ENCODE measurements around the gene FAM107B. TPM values are rescaled to one million over a fixed set of nuclear protein-coding genes. Genes with fewer than 3 reads are reported as not detected.

Gene FAM107B
- total RNA-seq, 2 experiments from 2014 or later, result 105 to 129 TPM

DNA sequence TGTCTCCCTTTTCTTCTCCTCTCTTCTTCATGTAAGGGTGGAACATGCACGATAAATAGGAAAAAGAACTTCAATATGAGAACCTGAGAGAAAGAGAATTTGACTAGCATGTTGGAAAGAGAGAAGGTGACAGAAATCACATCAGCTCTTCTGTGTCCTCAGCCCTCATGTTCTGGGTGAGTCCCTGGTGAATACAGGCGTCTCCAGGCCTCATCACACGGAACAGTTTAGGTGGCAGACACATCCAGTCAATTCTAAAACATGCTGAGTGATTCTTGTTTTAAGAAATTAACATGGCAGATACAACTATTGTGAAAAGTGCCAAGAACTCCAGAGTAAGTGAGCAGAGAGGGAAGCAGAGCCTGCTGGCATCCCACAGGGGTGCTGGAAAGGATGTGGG is 96.1 kb downstream of the FAM107B start:
- intact Hi-C loops (cut with micrococcal nuclease), result no loop called here
- no peaks in the 10 kb centered on the region for H3K4me1 Mint-ChIP-seq (ENCODE audit: low read depth)
- H3K9me3 Mint-ChIP-seq, result no peaks in the 10 kb centered on the region

DNA sequence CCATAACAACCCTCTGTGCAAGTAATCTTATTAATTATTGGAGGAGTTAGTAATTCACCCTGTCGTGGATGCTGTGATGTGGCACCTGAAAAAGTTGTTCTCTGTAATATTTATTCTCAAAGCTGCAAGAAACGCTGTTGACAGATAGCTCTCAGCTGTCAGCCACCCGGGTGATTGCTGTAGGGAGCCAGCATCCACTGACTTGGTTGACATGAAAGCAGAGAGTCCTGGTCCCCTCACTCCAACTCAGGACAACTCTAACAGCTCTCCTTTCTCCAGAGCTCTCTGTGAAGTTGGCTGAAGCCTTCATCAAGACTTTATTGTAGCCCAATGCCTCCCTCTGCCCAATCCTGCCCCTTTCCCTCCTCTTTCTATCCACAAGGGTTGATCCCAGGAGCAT is 98.0 kb downstream of the FAM107B start:
- Mint-ChIP-seq H3K27ac (no peak overlapping the region), H3K4me1 (ENCODE audit: low read depth) (no peaks in the 10 kb centered on the region), H3K4me3 (no peak overlapping the region), H3K36me3 (ENCODE audit: low read depth) (no peaks in the 10 kb centered on the region), H3K9me3 (no peaks in the 10 kb centered on the region), H3K27me3 (ENCODE audit: low read depth) (no peaks in the 10 kb centered on the region)
- intact Hi-C loops (cut with micrococcal nuclease), result no loop called here
- CTCF ChIA-PET, result interaction anchor here (0.8 kb wide), 1 partner anchor 12 kb away, joined by 3 read pairs; no protein-coding TSS in a partner anchor
- DNase-seq, result no peak

More for the DNA sequence above, 96.1 kb downstream of the FAM107B start:
- H3K4me3 Mint-ChIP-seq, result no peak overlapping the region
- DNase-seq, result no peak
- H3K27me3 Mint-ChIP-seq (ENCODE audit: low read depth), result no peaks in the 10 kb centered on the region
- H3K27ac Mint-ChIP-seq, result no peak overlapping the region
- CTCF ChIA-PET, result no interaction called here
- no peaks in the 10 kb centered on the region for H3K36me3 Mint-ChIP-seq (ENCODE audit: low read depth)

DNA sequence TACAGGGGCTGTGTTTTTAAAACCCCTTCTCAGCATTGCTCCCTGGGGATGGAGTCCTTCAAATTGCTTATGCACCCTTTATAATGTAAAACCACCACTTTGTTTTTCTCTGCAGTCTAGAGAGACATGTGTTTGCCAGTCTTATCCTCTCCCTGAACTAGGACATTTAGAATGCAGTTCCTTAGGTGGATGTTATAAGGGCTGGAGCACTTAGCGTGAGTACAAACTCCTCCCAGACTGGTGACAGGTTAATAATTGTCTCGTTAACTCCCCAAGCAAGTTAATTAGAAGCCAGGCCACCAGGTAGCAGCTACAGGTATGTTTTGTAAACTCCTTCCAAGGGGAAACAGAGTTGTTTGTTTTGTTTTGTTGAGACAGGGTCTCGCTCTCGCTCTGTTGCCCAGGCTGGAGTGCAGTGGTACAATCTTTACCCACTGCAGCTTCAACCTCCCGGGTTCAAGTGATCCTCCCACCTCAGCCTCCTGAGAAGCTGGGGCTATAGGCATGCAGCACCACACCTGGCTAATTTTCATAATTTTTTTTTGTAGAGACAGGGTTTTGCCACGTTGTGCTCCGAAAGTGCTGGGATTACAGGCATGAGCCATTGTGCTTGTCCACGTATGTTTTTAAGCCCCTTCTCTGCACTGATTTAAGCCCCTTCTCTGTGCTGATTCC is 100.2 kb downstream of the FAM107B start:
- Mint-ChIP-seq H3K4me3 (no peak overlapping the region), H3K27ac (no peak overlapping the region), H3K9me3 (no peaks in the 10 kb centered on the region), H3K36me3 (ENCODE audit: low read depth) (no peaks in the 10 kb centered on the region), H3K4me1 (ENCODE audit: low read depth) (no peaks in the 10 kb centered on the region), H3K27me3 (ENCODE audit: low read depth) (no peaks in the 10 kb centered on the region)
- intact Hi-C loops (cut with micrococcal nuclease), result no loop called here
- no peak for DNase-seq
- CTCF ChIA-PET, result no interaction called here

DNA sequence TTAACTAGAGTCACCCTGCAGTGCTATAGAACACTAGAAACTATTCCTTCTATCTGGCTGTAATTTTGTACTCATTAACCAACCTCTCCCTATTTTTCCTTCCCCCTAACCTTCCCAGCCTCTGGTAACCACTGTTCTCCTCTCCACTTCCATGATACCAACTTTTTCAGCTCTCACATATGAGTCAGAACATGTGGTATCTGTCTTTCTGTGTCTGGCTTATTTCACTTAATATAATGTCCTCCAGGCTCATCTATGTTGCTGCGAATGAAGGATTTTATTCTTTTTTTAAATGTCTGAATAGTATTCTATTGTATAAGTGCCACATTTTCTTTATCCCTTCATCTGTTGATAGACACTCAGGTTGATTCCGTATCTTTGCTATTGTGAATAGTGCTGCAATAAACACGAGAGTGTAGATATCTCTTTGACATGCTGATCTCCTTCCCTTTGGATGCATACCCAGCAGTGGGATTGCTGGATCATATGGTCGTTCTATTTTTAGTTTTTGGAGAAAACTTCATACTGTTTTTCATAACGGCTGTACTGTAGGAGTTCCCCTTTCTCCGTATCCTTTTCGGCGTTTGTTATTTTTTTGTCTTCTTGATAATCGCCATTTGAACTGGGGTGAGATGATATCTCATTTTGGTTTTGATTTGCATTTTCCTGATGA is 101.4 kb downstream of the FAM107B start:
- Mint-ChIP-seq H3K9me3 (no peaks in the 10 kb centered on the region), H3K4me1 (ENCODE audit: low read depth) (peaks cover 2% of the 10 kb centered on the region), H3K4me3 (no peak overlapping the region), H3K36me3 (ENCODE audit: low read depth) (no peaks in the 10 kb centered on the region), H3K27me3 (ENCODE audit: low read depth) (no peaks in the 10 kb centered on the region), H3K27ac (no peak overlapping the region)
- no peak for DNase-seq
- intact Hi-C loops (cut with micrococcal nuclease), result no loop called here
- CTCF ChIA-PET, result no interaction called here

DNA sequence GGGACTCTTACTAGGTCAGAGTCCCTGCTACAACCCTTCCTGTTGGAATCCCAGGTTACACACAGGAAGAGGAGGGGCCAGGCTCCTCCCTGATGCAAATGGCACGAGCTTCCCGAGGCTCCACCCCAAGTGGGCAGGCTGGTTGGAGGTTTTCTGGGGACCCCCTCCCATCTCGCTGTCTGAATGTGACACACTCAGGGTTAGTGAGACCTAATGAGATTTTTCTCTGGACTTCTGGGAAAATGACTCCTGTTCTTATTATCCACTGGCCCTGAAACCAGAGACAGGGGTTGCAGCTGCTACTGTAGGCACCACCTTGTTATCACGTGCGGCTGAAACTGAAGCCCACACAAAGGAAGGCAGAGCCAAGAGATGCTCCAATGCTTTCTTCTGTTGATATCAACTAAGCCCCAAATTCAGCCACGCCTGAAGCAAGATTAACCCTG is 103.3 kb downstream of the FAM107B start:
- CTCF ChIA-PET, result interaction anchor here (0.6 to 0.7 kb wide), 2 partner anchors 144 to 406 kb away, joined by 4 to 5 read pairs; no protein-coding TSS in a partner anchor
- DNase-seq, result no peak
- H3K27me3 Mint-ChIP-seq (ENCODE audit: low read depth), result no peaks in the 10 kb centered on the region
- H3K27ac Mint-ChIP-seq, result no peak overlapping the region
- peaks cover 4% of the 10 kb centered on the region for H3K9me3 Mint-ChIP-seq
- intact Hi-C loops (cut with micrococcal nuclease), result no loop called here
- H3K4me3 Mint-ChIP-seq, result no peak overlapping the region
- H3K4me1 Mint-ChIP-seq (ENCODE audit: low read depth), result peaks cover 7% of the 10 kb centered on the region
- H3K36me3 Mint-ChIP-seq (ENCODE audit: low read depth), result peaks cover 2% of the 10 kb centered on the region

DNA sequence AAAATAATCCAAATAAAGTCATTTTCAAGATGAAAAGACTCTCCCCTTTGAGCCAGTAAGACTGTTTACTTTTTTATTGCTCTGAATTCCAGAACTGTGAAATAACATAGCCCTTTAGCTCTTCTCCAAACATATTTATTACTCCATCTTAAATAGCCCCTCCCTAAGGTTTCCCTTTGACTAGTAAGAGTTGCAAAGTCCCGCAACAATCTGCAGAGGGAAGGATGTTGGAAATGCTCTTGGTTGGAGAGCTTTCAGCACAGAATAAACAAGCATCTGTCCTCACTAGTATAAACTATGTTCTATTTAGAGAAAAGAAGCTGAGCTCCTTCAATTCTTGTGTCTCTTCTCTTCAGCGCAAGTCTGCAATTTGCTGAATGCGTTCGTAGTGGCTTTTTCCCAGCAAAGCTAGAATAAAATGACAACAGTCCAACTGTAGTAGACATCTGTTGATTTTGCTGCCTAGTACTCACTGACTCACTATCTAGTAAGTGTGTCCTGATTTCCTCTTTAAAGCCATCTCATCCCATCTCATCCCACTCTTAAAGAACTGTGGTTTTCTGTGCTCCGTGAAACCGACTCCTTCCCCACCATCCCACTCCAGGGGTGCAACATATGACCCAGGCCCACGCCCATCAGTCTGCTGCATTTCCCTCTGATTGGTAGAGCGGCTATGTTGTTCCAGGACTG is 104.0 kb downstream of the FAM107B start:
- Mint-ChIP-seq H3K9me3 (peaks cover 11% of the 10 kb centered on the region), H3K27me3 (ENCODE audit: low read depth) (no peaks in the 10 kb centered on the region), H3K4me1 (ENCODE audit: low read depth) (peaks cover 9% of the 10 kb centered on the region), H3K36me3 (ENCODE audit: low read depth) (peaks cover 9% of the 10 kb centered on the region), H3K4me3 (no peak overlapping the region), H3K27ac (no peak overlapping the region)
- CTCF ChIA-PET, result no interaction called here
- intact Hi-C loops (cut with micrococcal nuclease), result no loop called here
- no peak for DNase-seq

DNA sequence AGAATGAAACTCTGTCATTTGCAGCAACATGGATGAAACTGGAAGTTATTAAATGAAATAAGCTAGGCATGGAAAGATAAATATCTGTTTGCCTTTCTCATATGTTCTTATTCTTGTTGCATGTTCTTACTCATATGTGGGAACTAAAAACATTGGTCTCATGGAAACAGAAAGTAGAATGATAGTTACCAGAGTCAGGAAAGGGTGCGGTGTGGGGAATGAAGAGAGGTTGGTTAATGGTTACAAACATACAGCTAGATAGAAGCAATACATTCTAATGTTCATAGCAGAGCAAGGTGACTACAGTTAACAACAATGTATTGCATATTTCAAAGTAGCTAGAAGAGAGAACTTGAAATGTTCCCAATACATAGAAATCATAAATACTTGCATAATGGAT is 105.1 kb downstream of the FAM107B start:
- CTCF ChIA-PET, result no interaction called here
- no peak for DNase-seq
- Mint-ChIP-seq H3K4me3 (no peak overlapping the region), H3K36me3 (ENCODE audit: low read depth) (peaks cover 11% of the 10 kb centered on the region), H3K27ac (no peak overlapping the region), H3K9me3 (peaks cover 13% of the 10 kb centered on the region), H3K4me1 (ENCODE audit: low read depth) (peaks cover 19% of the 10 kb centered on the region), H3K27me3 (ENCODE audit: low read depth) (no peaks in the 10 kb centered on the region)
- intact Hi-C loops (cut with micrococcal nuclease), result loop anchor here (5.0 kb wide), 2 partner anchors 283 to 482 kb away; partner anchors contain the start of gene DCLRE1C

DNA sequence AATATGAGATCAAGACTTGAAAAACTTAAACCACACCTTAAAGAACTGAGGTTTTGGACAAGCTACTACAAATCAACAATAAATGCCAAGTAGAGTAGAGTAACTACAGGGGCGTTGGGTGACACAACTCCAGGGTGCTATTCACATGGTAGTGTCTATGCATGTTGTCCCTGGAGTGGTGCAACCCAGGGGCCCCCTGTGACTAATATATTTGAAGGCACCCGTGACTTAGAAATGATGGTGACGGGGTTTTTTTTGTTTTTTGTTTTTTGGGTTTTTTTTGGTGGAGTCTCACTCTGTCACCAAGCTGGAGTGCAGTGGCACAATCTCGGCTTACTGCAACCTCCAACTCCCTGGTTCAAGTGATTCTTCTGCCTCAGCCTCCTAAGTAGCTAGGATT is 106.9 kb downstream of the FAM107B start:
- H3K4me1 Mint-ChIP-seq (ENCODE audit: low read depth), result peaks cover 32% of the 10 kb centered on the region
- no peak overlapping the region for H3K27ac Mint-ChIP-seq
- DNase-seq, result no peak
- no peak overlapping the region for H3K4me3 Mint-ChIP-seq
- intact Hi-C loops (cut with micrococcal nuclease), result loop anchor here (5.0 kb wide), 2 partner anchors 285 to 480 kb away; partner anchors contain the start of gene DCLRE1C
- peaks cover 13% of the 10 kb centered on the region for H3K9me3 Mint-ChIP-seq
- H3K36me3 Mint-ChIP-seq (ENCODE audit: low read depth), result peaks cover 11% of the 10 kb centered on the region
- no peaks in the 10 kb centered on the region for H3K27me3 Mint-ChIP-seq (ENCODE audit: low read depth)
- CTCF ChIA-PET, result interaction anchor here (1.2 kb wide), 1 partner anchor 16 kb away, joined by 3 read pairs; no protein-coding TSS in a partner anchor

DNA sequence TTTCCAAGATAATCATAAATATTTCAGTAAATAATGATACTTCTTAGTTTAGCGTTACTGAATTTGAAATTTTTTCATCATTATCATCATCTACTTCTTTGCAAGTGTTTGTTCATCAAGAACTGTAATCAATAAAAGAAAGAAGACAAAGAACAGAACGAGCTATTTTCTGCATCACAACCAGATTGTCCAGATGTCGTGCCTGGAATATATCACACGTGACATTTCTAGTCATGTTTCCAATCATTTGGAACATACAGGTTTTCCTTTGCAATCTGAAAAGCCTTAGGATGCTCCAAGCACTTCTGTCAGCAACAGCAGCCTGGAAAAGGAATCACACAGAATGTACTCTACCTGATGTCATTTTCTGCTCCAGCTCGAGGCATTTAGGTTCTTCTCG is 107.4 kb downstream of the FAM107B start:
- Mint-ChIP-seq H3K9me3 (peaks cover 13% of the 10 kb centered on the region), H3K36me3 (ENCODE audit: low read depth) (peaks cover 11% of the 10 kb centered on the region), H3K4me3 (no peak overlapping the region), H3K4me1 (ENCODE audit: low read depth) (peaks cover 36% of the 10 kb centered on the region), H3K27ac (no peak overlapping the region), H3K27me3 (ENCODE audit: low read depth) (no peaks in the 10 kb centered on the region)
- no peak for DNase-seq
- CTCF ChIA-PET, result interaction anchor here (0.6 kb wide), 1 partner anchor 33 kb away, joined by 3 read pairs; no protein-coding TSS in a partner anchor
- intact Hi-C loops (cut with micrococcal nuclease), result loop anchor here (5.0 kb wide), 2 partner anchors 285 to 480 kb away; partner anchors contain the start of gene DCLRE1C

DNA sequence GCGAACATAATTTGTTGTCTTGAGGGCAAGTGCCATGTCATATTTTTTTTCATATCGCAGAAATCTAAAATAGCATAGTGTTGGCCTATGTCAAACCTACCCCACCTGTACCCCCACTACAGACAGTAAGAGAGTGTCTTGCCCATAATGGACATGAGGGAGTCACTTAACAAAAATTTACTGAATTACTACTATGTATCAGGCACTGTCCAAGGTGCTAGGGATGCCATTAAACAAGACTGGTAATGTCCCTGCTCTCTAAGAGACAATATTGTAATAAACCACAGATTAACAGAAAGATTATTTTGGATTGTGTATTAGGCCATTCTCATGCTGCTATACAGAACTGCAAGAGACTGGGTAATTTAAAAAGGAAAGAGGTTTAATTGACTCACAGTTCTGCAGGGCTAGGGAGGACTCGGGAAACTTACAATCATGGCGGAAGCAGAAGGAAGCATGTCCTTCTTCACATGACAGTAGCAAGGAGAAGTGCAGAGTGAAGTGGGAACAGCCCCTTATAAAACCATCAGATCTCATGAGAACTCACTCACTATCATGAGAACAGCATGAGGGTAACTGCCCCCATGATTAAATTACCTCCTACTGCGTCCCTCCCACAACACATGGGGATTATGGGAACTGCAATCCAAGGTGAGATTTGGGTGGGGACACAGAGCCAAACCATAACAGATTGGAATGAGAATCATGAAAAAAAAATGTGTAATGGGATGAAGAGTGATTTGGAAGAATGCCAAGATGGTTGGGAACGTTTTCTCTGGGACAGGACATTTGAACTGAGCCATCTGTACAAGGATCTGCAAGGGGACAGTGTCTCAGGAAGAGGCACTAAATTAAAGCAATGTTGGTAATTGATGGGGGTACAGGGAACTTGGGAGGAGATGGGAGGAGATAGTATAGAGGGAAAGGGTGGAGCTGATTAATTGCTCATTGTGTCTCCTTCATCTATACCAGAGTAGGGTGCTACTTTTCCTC is 108.5 kb downstream of the FAM107B start:
- H3K4me1 Mint-ChIP-seq (ENCODE audit: low read depth), result peaks cover 45% of the 10 kb centered on the region
- H3K27me3 Mint-ChIP-seq (ENCODE audit: low read depth), result no peaks in the 10 kb centered on the region
- peaks cover 13% of the 10 kb centered on the region for H3K9me3 Mint-ChIP-seq
- no peak overlapping the region for H3K4me3 Mint-ChIP-seq
- peaks cover 11% of the 10 kb centered on the region for H3K36me3 Mint-ChIP-seq (ENCODE audit: low read depth)
- CTCF ChIA-PET, result interaction anchor here (1.0 to 1.3 kb wide), 2 partner anchors 66 to 167 kb away, joined by 3 to 6 read pairs; no protein-coding TSS in a partner anchor
- peak overlapping the region; percentile 64 for H3K27ac Mint-ChIP-seq
- intact Hi-C loops (cut with micrococcal nuclease), result loop anchor here (1.0 to 5.0 kb wide), 8 partner anchors 18 to 479 kb away; partner anchors contain the start of gene DCLRE1C
- no peak for DNase-seq

DNA sequence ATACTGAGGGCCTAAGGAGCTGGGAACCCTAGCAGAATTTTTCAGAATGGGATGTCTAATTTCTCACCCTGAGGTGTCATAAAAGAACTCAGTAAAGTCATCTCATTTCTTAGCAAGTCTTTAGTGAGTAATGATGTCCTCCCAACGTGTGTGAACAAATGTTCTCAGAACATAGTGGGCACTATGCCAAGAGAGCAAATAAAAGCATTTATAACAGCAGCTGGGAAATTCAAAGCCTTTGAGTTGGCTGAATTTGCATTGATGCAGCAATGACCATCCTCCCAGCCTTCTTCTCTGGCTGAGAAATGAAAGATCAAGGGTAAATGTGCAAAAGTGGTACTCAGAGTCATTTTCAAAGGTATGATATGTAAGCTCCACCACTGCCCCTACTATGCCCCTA is 109.4 kb downstream of the FAM107B start:
- intact Hi-C loops (cut with micrococcal nuclease), result loop anchor here (1.0 to 5.0 kb wide), 8 partner anchors 17 to 478 kb away; partner anchors contain the start of gene DCLRE1C
- Mint-ChIP-seq H3K27ac (peak overlapping the region; percentile 78), H3K9me3 (peaks cover 16% of the 10 kb centered on the region), H3K4me3 (no peak overlapping the region), H3K36me3 (ENCODE audit: low read depth) (peaks cover 14% of the 10 kb centered on the region), H3K27me3 (ENCODE audit: low read depth) (no peaks in the 10 kb centered on the region), H3K4me1 (ENCODE audit: low read depth) (peaks cover 53% of the 10 kb centered on the region)
- DNase-seq, result peak; percentile 65
- CTCF ChIA-PET, result interaction anchor here (1.0 to 1.3 kb wide), 2 partner anchors 65 to 167 kb away, joined by 3 to 6 read pairs; no protein-coding TSS in a partner anchor
